ENCODE results near the gene MARCHF6.
"Not testable (repeated sequence)": the region's sequence is repeated elsewhere in the genome, so short reads cannot be mapped to it uniquely, and the experiment has no call there.

MARCHF6 gene

DNA sequence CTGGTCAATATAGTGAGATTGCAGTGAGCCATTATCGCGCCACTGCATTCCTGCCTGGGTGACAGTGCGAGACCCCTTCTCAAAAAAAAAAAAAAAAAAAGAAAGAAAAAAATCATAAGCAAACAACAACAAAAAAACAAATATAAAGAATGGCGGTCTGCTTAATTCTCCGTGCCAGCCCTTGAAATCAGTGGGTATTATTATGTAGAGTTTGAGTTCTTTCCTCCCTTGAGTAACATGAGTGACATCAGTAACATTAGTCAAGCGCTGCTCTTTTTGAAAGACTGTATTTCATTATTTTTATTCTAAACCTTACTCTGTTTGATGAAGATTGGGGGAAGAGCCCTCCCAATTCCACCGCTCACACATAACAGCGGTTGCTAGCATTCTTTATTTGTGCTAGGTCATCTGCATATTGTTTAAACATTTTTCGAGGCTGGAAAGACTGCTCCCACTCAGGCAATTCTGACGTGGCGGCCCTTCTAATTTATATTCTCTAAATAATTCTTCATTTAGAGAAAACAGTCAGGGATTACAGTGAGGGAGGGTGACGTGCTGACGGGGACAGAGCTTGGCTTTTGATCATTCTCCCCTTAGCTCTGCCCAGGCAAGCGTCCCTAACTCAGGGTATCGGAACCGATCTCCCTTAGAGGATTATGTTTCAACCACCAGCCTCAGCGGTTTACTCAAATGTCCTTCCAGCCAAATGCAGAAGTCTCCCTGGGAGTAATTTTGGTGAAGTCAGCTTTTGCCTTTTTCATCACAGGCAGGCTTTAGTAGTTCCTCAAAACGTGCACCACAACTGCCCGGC, 860 bp upstream of the MARCHF6 start:
- DNase-seq: peak; percentile 60

- peak; percentile 19 for DNase-seq
These were observed 765 bp downstream of the MARCHF6 start for GRCh38 chr5:10354048-10354872.

DNA sequence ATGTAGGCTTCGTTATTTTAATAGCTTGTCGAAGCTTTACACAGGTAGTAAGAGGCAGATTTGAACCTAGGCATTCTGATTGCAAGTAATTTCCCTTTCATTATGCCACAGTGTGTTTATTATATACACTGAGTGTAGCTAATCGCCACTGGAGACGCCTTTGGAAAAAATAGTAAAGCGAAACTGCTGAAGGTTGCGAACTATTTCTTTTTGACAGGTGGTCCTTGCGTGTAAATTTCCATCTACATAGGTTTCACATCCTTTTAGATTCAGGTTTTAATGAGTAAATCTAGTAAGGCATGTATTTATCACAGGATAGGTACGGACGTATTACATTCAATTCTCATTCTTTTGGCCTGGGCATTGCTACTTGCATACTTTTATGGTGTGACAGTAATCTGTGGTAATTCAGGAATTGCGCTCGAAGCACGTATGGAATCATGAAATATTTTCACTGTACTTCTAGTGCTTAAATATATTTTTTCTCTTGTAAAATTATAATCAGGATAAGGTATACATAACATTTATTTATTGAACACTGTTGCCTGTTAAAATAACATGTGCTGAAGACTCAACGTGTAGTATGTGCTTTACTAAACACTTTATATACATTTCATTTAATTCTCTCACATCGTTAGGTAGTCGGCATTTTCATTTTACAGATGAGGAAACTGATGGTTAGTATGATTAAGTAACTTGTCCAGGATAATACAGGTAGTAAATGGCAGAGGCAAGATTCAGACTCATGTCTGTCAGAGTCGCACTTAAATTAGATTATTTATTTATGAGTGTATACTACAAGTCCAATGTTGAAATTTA, 1.8 kb downstream of the MARCHF6 start:
- DNase-seq: no peak

- DNase-seq: no peak
These were observed 5.5 kb downstream of the MARCHF6 start for GRCh38 chr5:10358999-10359398.

- DNase-seq: no peak
These were observed 7.2 kb downstream of the MARCHF6 start for GRCh38 chr5:10360686-10361085.

GRCh38 chr5:10363519-10364185, 10.2 kb downstream of the MARCHF6 start:
- no peak for DNase-seq

GRCh38 chr5:10364186-10364689, 10.7 kb downstream of the MARCHF6 start:
- no peak for DNase-seq

DNA sequence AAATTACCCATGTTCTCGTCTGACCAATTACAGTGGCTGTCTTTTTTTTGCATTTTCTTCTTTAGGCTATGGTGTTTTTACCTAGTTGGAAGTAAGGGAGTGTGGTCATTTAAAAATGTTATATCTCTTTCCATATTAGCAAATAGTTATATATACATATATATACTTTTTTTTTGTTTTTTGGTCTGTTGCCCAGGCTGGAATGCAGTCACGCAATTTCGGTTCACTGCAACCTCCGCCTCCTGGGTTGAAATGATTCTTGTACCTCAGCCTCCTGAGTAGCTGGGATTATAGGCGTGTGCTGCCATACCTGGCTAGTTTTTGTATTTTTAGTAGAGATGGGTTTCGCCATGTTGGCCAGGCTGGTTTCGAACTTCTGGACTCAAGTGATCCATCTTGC, 12.3 kb downstream of the MARCHF6 start:
- no peak for DNase-seq

GRCh38 chr5:10366310-10367272, 13.1 kb downstream of the MARCHF6 start:
- DNase-seq: no peak

GRCh38 chr5:10367579-10367978, 14.1 kb downstream of the MARCHF6 start:
- DNase-seq: no peak

DNA sequence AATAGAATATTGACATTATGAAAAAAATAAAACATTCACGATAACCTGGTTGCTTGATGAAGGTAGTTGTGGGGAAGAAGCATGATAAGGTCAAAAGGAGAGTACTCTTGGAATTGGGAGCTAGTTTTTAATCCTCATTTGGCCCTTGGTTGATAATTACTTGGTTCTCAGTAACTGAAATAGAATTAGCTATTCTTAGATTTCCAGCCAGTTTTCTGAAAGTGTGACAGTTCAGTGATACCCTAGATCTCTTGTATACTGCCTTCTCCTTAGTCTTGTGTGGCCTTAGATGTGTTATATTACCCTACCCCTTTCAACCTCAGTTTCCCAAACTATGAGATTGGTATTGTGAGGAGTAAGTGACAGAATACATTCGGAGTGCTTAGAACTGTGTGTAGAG, 17.4 kb downstream of the MARCHF6 start:
- no peak for DNase-seq

DNA sequence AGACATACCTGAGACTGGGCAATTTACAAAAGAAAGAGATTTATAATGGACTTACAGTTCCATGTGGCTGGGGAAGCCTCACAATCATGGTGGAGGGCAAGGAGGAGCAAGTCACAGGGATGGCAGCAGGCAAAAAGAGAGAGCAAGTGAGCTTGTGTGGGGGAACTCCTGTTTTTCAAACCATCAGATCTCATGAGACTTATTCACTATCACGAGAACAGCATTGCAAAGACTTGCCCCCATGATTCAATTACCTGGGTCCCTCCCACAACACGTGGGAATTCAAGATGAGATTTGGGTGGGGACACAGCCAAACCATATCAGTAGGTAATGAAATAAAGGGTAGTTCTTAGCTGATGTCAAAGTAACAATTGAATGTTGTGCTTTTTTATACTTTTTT, 17.9 kb downstream of the MARCHF6 start:
- not testable (repeated sequence) for DNase-seq

GRCh38 chr5:10372726-10373709, 19.5 kb downstream of the MARCHF6 start:
- DNase-seq: no peak

DNA sequence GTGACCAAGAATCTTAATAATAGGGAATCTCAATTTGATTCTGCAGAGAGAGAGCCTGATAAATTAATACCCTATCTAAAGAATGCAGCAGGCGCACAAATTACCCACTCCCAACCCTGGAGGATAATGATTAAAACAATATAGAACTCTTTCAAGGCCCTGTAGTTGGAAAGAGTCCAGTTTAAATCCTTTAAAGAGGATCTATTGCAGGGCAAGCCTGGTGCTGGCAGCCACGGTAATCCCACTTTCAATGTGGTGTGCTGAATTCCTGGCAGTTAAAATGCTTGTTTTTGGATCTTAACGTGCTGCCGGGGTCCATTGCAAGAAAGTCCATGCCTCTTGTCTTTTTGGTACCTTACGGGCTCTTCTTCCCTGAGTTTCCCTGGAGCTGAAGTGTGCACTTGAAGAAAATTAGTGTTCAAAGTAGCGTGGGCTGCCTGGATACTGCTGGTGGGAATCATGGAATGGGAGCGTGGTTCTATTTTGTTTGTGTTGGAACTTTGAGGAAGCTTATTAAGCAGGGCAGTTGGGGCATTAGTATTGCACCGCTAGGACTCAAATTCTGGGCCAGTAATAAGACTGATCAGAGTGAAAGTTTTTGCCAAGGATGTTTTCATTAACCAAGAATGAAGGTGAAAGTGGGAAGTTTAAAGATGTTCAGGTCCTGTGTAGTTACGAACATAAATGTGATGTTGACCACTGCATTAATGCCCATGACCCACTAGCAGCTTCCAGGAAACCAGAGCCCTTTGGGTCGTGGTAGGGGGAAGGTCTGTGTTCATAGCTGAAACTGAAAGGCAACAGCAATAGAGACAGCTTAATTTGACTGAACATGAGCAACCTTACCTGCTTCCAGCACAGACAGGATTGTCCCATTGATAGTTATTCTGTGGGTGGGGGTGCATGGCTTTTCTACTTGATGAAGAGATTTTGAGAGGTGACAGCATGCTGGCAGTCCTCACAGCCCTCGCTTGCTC, 20.8 kb downstream of the MARCHF6 start:
- DNase-seq: no peak

DNA sequence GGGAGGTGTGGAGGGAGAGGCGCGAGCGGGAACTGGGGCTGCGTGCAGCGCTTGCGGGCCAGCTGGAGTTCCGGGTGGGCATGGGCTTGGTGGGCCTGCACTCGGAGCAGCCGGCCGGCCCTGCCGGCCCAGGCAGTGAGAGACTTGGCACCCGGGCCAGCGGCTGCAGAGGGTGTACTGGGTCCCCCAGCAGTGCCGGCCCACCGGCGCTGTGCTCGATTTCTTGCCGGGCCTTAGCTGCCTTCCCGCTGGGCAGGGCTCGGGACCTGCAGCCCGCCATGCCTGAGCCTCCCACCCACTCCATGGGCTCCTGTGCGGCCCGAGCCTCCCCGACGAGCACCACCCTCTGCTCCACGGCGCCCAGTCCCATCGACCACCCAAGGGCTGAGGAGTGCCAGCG, 21.7 kb downstream of the MARCHF6 start:
- DNase-seq: not testable (repeated sequence)

GRCh38 chr5:10376544-10376943, 23.0 kb downstream of the MARCHF6 start:
- DNase-seq: no peak

DNA sequence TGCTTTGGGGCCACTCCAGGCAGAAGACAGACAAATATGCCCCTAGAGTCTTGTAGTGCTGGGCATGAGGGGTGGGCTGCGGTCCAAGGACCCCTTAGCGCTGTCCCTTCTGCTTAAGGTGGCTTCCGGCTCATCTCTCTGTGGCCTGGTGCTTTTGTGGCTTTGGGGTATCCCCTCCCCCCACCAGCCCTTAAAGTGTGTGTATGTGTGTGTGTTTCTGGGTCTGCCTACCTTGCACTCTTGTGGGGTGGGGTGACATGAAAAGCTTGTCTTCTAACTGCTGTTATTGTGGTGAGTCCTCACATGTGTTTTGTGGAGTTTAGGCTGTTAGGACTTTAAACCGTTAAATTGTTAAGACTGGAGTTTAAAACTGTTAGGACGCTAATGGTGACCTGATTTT, 23.6 kb downstream of the MARCHF6 start:
- DNase-seq: no peak

DNA sequence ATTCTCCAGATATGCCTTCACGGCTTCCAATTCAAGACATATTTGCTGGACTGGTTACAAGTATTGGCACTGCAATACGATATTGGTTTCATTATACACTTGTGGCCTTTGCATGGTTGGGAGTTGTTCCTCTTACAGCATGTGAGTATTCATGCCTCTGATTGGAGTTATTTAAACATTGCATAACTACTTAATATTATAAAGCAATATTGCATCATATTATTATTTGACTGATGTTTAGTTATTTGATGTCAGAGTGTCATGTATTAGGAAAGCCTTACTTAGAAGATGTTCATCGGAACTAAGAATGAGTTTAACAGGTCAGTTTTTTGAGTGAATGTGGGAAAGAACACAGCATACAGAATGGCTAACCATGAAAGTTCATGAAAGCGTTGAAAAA, 28.3 kb downstream of the MARCHF6 start:
- DNase-seq: no peak

DNA sequence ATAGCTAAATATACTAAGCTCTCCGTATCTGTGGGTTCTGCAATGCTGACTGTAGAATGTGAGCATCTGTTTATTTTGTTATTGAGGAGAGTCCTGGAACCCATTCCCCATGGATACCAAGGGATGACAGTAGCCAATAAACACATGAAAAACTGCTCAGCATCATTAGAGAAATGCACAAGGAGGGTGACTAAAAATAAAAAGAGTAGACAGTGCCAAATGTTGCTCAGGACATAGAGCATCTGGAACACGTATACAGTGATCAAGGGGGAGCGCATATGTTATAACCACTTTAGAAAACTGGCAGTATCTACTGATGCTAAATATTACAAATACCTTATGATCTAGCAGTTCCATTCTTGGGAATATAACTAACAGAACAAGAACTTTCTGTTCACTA, 31.0 kb downstream of the MARCHF6 start:
- DNase-seq: no peak
